HepG2 (cell line): ENCODE results near the gene TTPAL. TPM values are rescaled to one million over a fixed set of nuclear protein-coding genes. Genes with fewer than 3 reads are reported as not detected.

Experiments used
- ATAC-seq: fragments of 200-7000 bp; cut with Tn5 transposase; 3 replicates; pipeline ENCODE4 v1.9.1; 2020; ENCODE audit warnings: mild to moderate bottlenecking, moderate library complexity
- BruUV-seq: library from RNA; stranded (reverse); fragments of 400-500 nt; replicated peaks from 2 replicates; lab custom pipeline; 2021; lab: Mats Ljungman, UMichigan
- CTCF ChIA-PET: fragments of 300-600 bp; formaldehyde crosslinking; extraction: SDS; loops from one replicate; lab custom pipeline; 2021; ENCODE audit warnings: low total read pairs, inconsistent platforms, low intra/inter-chr PET ratio; lab: Yijun Ruan, JAX
- POLR2A ChIA-PET: fragments of 350-600 bp; sonication (Branson Sonifier 250); formaldehyde crosslinking; loops from one replicate; lab custom pipeline; 2020; ENCODE audit warnings: antibody characterized with exemption, inconsistent platforms; lab: Yijun Ruan, JAX
- DNase-seq: peaks from one replicate; pipeline ENCODE4 v3.0.0-alpha.2; 2015; ENCODE audit warnings: low spot score
- FAIRE-seq: peaks from 3 replicates; lab custom pipeline; 2011; peaks lifted over from hg19 to GRCh38; lab: Jason Lieb, UNC
- H2AFZ ChIP-seq: one replicate; pipeline ENCODE4 v1.6.1; 2011; ENCODE audit warnings: low read length, inconsistent platforms
- H3K27ac ChIP-seq: fragments of 300-600 bp; 3 replicates; pipeline ENCODE4 v1.8.0; 2011; ENCODE audit warnings: mixed run types, mild to moderate bottlenecking, mixed read lengths, low read length, inconsistent platforms; ENCODE audit not compliant: insufficient read depth; ENCODE audit errors: extremely low read length
- H3K27me3 ChIP-seq, 2 experiments: fragments of 200-600 bp in 1 of 2; 2 replicates in 1 of 2; 3 replicates in 1 of 2; pipeline versions ENCODE4 v1.6.0 to v1.8.0; 2011; ENCODE audit warnings: low read length in 2 of 2, mild to moderate bottlenecking in 2 of 2, moderate library complexity in 2 of 2, inconsistent platforms in 1 of 2; ENCODE audit not compliant: insufficient read depth in 2 of 2, control insufficient read depth in 1 of 2
- H3K36me3 ChIP-seq, 2 experiments: fragments of 200-600 bp in 1 of 2; replicated peaks in 1 of 2; 2 replicates in 1 of 2; 3 replicates in 1 of 2; pipeline versions ENCODE4 v1.5.1 to v1.8.0; 2011; ENCODE audit warnings: low read length in 2 of 2, inconsistent platforms in 1 of 2; ENCODE audit not compliant: insufficient read depth in 2 of 2, control insufficient read depth in 1 of 2
- H3K4me1 ChIP-seq: 2 replicates; pipeline ENCODE4 v1.5.1; 2012; ENCODE audit warnings: low read length, inconsistent platforms; ENCODE audit not compliant: insufficient read depth
- H3K4me2 ChIP-seq: 2 replicates; pipeline ENCODE4 v1.6.0; 2011; ENCODE audit warnings: low read depth, low read length, inconsistent platforms
- H3K4me3 ChIP-seq, 3 experiments: fragments of 200-600 bp in 1 of 3; sonication (generic), shearing (Covaris generic) in 1 of 3; replicated peaks in 1 of 3; 2 replicates each; pipeline ENCODE4 v1.5.1; 2011 to 2016; ENCODE audit warnings: low read length in 3 of 3, inconsistent platforms in 2 of 3, low read depth in 2 of 3, mild to moderate bottlenecking in 2 of 3, control low read depth in 1 of 3, mixed read lengths in 1 of 3; ENCODE audit not compliant: insufficient read depth in 1 of 3
- H3K79me2 ChIP-seq: one replicate; pipeline ENCODE4 v1.6.1; 2011; ENCODE audit warnings: low read length, inconsistent platforms; ENCODE audit not compliant: insufficient read depth
- H3K9ac ChIP-seq: 2 replicates; pipeline ENCODE4 v1.6.0; 2011; ENCODE audit warnings: mild to moderate bottlenecking, low read depth, low read length, inconsistent platforms; ENCODE audit not compliant: insufficient read depth
- H3K9me3 ChIP-seq: 2 replicates; pipeline ENCODE4 v1.5.1; 2012; ENCODE audit warnings: mild to moderate bottlenecking, low read length
- H4K20me1 ChIP-seq: 2 replicates; pipeline ENCODE4 v1.6.0; 2011; ENCODE audit warnings: inconsistent platforms, mild to moderate bottlenecking, low read length, moderate library complexity; ENCODE audit not compliant: insufficient read depth
- ASH2L ChIP-seq: fragments of 300-600, 200-600 bp; sonication (generic); IDR thresholded peaks from 2 replicates; pipeline ENCODE4 v1.7.0; 2017; ENCODE audit warnings: low read depth, mild to moderate bottlenecking, moderate library complexity, mixed read lengths, low read length; ENCODE audit not compliant: insufficient read length
- CCAR2 ChIP-seq: fragments of 200-400 bp; formaldehyde crosslinking; optimal IDR thresholded peaks from 2 replicates; pipeline ENCODE3; 2018; ENCODE audit warnings: low read depth, mild to moderate bottlenecking, low read length, moderate library complexity
- ELF3 ChIP-seq: IDR thresholded peaks from 2 replicates; pipeline ENCODE4 v1.6.1; 2016; ENCODE audit warnings: missing genetic modification reagents, missing compliant biosample characterization
- FOSL2 ChIP-seq: sonication (generic); formaldehyde crosslinking; IDR thresholded peaks from 2 replicates; pipeline ENCODE4 v1.4.0; 2020; ENCODE audit warnings: missing genetic modification reagents
- HOXA5 ChIP-seq: sonication (generic); formaldehyde crosslinking; IDR thresholded peaks from 2 replicates; pipeline ENCODE4 v1.4.0; 2020; ENCODE audit warnings: missing genetic modification reagents
- KLF16 ChIP-seq, 2 experiments: sonication (generic) in 1 of 2; formaldehyde crosslinking in 1 of 2; IDR thresholded peaks; 2 replicates each; pipeline versions ENCODE4 v1.6.1 to v1.8.0; 2016 to 2023; ENCODE audit warnings: missing genetic modification reagents in 2 of 2, missing compliant biosample characterization in 1 of 2
- PCBP1 ChIP-seq: fragments of 200-400 bp; formaldehyde crosslinking; IDR thresholded peaks from 2 replicates; pipeline ENCODE4 v1.6.1; 2017; ENCODE audit warnings: mild to moderate bottlenecking, low read depth, low read length, borderline replicate concordance
- PLSCR1 ChIP-seq: sonication (generic); formaldehyde crosslinking; IDR thresholded peaks from 2 replicates; pipeline ENCODE4 v1.5.0; 2020; ENCODE audit warnings: missing genetic modification reagents, mild to moderate bottlenecking, borderline replicate concordance
- POGK ChIP-seq: sonication (generic); formaldehyde crosslinking; conservative IDR thresholded peaks from 2 replicates; pipeline ENCODE4 v1.8.0; 2022; ENCODE audit warnings: mild to moderate bottlenecking, moderate library complexity, missing genetic modification reagents
- POLR2G ChIP-seq: fragments of 200-400 bp; formaldehyde crosslinking; IDR thresholded peaks from 2 replicates; pipeline ENCODE4 v1.6.1; 2018; ENCODE audit warnings: mild to moderate bottlenecking, low read depth, low read length, moderate library complexity
- PREB ChIP-seq: sonication (generic); formaldehyde crosslinking; IDR thresholded peaks from 2 replicates; pipeline ENCODE4 v1.4.0; 2020; ENCODE audit warnings: missing genetic modification reagents
- SNAPC5 ChIP-seq: sonication (generic); formaldehyde crosslinking; IDR thresholded peaks from 2 replicates; pipeline ENCODE4 v1.8.1; 2023; ENCODE audit warnings: mild to moderate bottlenecking, missing genetic modification reagents, borderline replicate concordance
- TCF12 ChIP-seq, 2 experiments: fragments of 450-650 bp in 1 of 2; sonication (generic) in 1 of 2; formaldehyde crosslinking in 1 of 2; IDR thresholded peaks; 2 replicates each; pipeline versions ENCODE4 v1.6.1 to v1.8.0; 2017 to 2022; ENCODE audit warnings: antibody characterized with exemption in 1 of 2, mild to moderate bottlenecking in 1 of 2, missing genetic modification reagents in 1 of 2, moderate library complexity in 1 of 2
- TGIF2 ChIP-seq: IDR thresholded peaks from 2 replicates; pipeline ENCODE4 v1.6.1; 2016; ENCODE audit warnings: control low read depth, missing compliant biosample characterization
- ZNF232 ChIP-seq: sonication (generic); formaldehyde crosslinking; IDR thresholded peaks from 2 replicates; pipeline ENCODE4 v1.4.0; 2020; ENCODE audit warnings: missing genetic modification reagents, borderline replicate concordance
- ZNF383 ChIP-seq: sonication (generic); formaldehyde crosslinking; IDR thresholded peaks from 2 replicates; pipeline ENCODE4 v1.4.0; 2020; ENCODE audit warnings: missing genetic modification reagents, mild to moderate bottlenecking, borderline replicate concordance
- ZNF619 ChIP-seq: sonication (generic); formaldehyde crosslinking; IDR thresholded peaks from 2 replicates; pipeline ENCODE4 v1.4.0; 2020; ENCODE audit warnings: mild to moderate bottlenecking, missing genetic modification reagents
- ZNF672 ChIP-seq: sonication (generic); formaldehyde crosslinking; IDR thresholded peaks from 2 replicates; pipeline ENCODE4 v1.8.1; 2022; ENCODE audit warnings: missing genetic modification reagents
- ZNF891 ChIP-seq: sonication (generic); formaldehyde crosslinking; IDR thresholded peaks from 2 replicates; pipeline ENCODE4 v1.5.0; 2020; ENCODE audit warnings: mild to moderate bottlenecking, missing genetic modification reagents
- WGBS: methylation state at CpG from one replicate; pipeline ENCODE4 v1.1.6; 2017; ENCODE audit warnings: low lambda C conversion rate; 5-methylcytosine and 5-hydroxymethylcytosine counted together
- in situ Hi-C: cut with HindIII; loops from 2 replicates; pipeline ENCODE4 v1.10.0; 2017; ENCODE audit warnings: low pct_unique_long_range_greater_than_20kb; ENCODE audit not compliant: extremely low pct_ligation_motif_present
- intact Hi-C: fragments of 100-400 bp; cut with micrococcal nuclease; formaldehyde crosslinking; loops from one replicate; pipeline ENCODE4 v1.10.0; 2022; ENCODE audit not compliant: unreplicated experiment
- polyA plus RNA-seq, 8 experiments: library from polyadenylated mRNA; depleted of rRNA in 3 of 8; stranded (reverse) in 7 of 8; unstranded in 1 of 8; fragments of >200 nt; fragmentation: Illumina TruSeq in 4 of 8; extraction: Trizol in 4 of 8; gene quantifications; 2 replicates each; pipeline versions ENCODE4 v1.2.1 to v1.2.3, GENCODE V29; 2011 to 2016; ENCODE audit warnings: low read depth in 4 of 8, missing spikeins in 1 of 8, mixed read lengths in 1 of 8; ENCODE audit not compliant: insufficient read depth in 1 of 8
- total RNA-seq, 5 experiments: library from RNA; depleted of rRNA; stranded (reverse); fragments of >200 nt; fragmentation: Illumina TruSeq; extraction: Trizol; gene quantifications; 2 replicates each; pipeline ENCODE4 v1.2.3, GENCODE V29; 2016; ENCODE audit warnings: low read depth in 1 of 5

The TTPAL gene
- total and polyA plus RNA-seq, 2 of the 13 experiments (the other 11 are each of a cell fraction or from before 2014, with no cell fraction given): 4.3 to 18.8 TPM

GRCh38 chr20:44431118-44431501 lies 44.6 kb upstream of the TTPAL start (continued):
- TF ChIP-seq ZNF672 (CRISPR knock-in tag) (no peak), TCF12 (IDR thresholded peaks at IDR 0.05) (no peak), TCF12 (CRISPR knock-in tag; IDR thresholded peaks at IDR 0.05) (no peak), ZNF232 (CRISPR knock-in tag) (peak; percentile 29; the same call in 1 of the 2 replicates), PREB (no peak), CCAR2 (no peak), ASH2L (peak; percentile 8), KLF16 (CRISPR knock-in tag; IDR thresholded peaks at IDR 0.05) (no peak), ZNF619 (CRISPR knock-in tag) (no peak), ZNF891 (CRISPR knock-in tag) (no peak; the same call in 1 of the 2 replicates)

- peak overlapping the region; percentile 52 for H3K27ac ChIP-seq
- no peaks in the 10 kb centered on the region for H3K9me3 ChIP-seq
- H3K27me3 ChIP-seq: no peaks in the 10 kb centered on the region
- in situ Hi-C loops (no loop called here), intact Hi-C loops (no loop called here)
- H4K20me1 ChIP-seq: no peaks in the 10 kb centered on the region
- DNase-seq (peak; percentile 72), ATAC-seq (peak; percentile 10), FAIRE-seq (no peak)
- no peak overlapping the region for H3K9ac ChIP-seq
- peaks cover 16 to 36% of the 10 kb centered on the region in 2 experiments for H3K36me3 ChIP-seq
- no peak overlapping the region for H3K4me2 ChIP-seq
- POLR2A ChIA-PET: interaction anchor here (0.6 to 7.5 kb wide), 9 partner anchors 11 to 56 kb away, joined by 3 to 101 read pairs (median 4); no protein-coding TSS in a partner anchor
- H3K4me1 ChIP-seq: peaks cover 99% of the 10 kb centered on the region
- H3K4me3 ChIP-seq: no peak overlapping the region
- no TSS peak for BruUV-seq
- no peaks in the 10 kb centered on the region for H3K79me2 ChIP-seq
- WGBS: 86% methylated on average over 11 of the region's 11 CpGs
- H2AFZ ChIP-seq: no peak overlapping the region
- CTCF ChIA-PET: no interaction called here
- no peak for TF ChIP-seq PCBP1
- no peak for TF ChIP-seq ZNF383 (CRISPR knock-in tag)
- 0 out of 2 replicates have a peak, but pooled peaks have one; percentile 5 for TF ChIP-seq FOSL2 (CRISPR knock-in tag)
- peak; percentile 69; the same call in 1 of the 2 replicates for TF ChIP-seq POGK (CRISPR knock-in tag)
- 0 out of 2 replicates have a peak, but pooled peaks have one; percentile 49 for TF ChIP-seq PLSCR1 (CRISPR knock-in tag)
- TF ChIP-seq TGIF2 (CRISPR knock-in tag): no peak; the same call in 1 of the 2 replicates
- no peak for TF ChIP-seq ELF3 (CRISPR knock-in tag)
- peak; percentile 71 for TF ChIP-seq POLR2G
- TF ChIP-seq HOXA5 (CRISPR knock-in tag): peak; percentile 12
- TF ChIP-seq SNAPC5: peak; percentile 38; the same call in 1 of the 2 replicates
Observed at GRCh38 chr20:44431502-44432234, 44.0 kb upstream of the TTPAL start.
